A673 (cell line): ENCODE data around the gene NR1D1.

ENCODE experiments used
- EZH2 ChIP-seq: fragments of 200-600 bp; sonication (generic); IDR thresholded peaks from 2 replicates; pipeline ENCODE4 v1.6.1; 2017; ENCODE audit warnings: borderline replicate concordance, low read depth, mild to moderate bottlenecking, mixed read lengths, antibody characterized with exemption, low read length; ENCODE audit not compliant: poor library complexity, severe bottlenecking
- TF ChIP-seq, protein P1 (sequence below): fragments of 300-800, 200-600 bp; sonication (generic); conservative IDR thresholded peaks from 2 replicates; pipeline ENCODE4 v1.5.1; 2017; ENCODE audit warnings: low read depth, mild to moderate bottlenecking, antibody characterized with exemption, low read length, moderate library complexity, mixed read lengths

DNA sequence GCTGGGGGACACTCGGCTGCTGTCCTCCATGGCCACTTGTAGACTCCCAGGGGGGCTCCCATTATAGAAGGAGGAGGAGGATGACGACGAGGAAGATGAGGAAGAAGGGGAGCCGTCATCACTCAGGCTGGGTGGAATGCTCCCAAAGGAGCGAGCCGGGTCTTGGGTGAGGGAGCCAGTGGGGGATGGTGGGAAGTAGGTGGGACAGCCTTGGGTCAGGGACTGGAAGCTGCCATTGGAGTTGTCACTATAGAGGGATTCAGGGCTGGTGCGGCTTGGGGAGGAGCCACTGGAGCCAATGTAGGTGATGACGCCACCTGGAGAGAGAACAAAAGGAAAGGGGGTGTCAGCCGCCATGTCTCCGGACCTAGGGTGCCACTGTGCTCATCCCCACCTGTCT is 3.3 kb downstream of the NR1D1 start:
- TF ChIP-seq, protein P1, sequence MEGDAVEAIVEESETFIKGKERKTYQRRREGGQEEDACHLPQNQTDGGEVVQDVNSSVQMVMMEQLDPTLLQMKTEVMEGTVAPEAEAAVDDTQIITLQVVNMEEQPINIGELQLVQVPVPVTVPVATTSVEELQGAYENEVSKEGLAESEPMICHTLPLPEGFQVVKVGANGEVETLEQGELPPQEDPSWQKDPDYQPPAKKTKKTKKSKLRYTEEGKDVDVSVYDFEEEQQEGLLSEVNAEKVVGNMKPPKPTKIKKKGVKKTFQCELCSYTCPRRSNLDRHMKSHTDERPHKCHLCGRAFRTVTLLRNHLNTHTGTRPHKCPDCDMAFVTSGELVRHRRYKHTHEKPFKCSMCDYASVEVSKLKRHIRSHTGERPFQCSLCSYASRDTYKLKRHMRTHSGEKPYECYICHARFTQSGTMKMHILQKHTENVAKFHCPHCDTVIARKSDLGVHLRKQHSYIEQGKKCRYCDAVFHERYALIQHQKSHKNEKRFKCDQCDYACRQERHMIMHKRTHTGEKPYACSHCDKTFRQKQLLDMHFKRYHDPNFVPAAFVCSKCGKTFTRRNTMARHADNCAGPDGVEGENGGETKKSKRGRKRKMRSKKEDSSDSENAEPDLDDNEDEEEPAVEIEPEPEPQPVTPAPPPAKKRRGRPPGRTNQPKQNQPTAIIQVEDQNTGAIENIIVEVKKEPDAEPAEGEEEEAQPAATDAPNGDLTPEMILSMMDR: no peak
- no peak for TF ChIP-seq EZH2
